NCI-H1417 (cell line): ENCODE data around the gene WDR70.
"Not testable (repeated sequence)": the region's sequence is repeated elsewhere in the genome, so short reads cannot be mapped to it uniquely, and the experiment has no call there.

ENCODE experiments used
- DNase-seq, 3 experiments: peaks; one replicate each; lab custom pipeline; 2025; lab: John Stamatoyannopoulos, UW

Gene WDR70

GRCh38 chr5:37640088-37640487 is 261.0 kb downstream of the WDR70 start:
- no peak for DNase-seq

GRCh38 chr5:37641933-37642332 is 262.8 kb downstream of the WDR70 start:
- DNase-seq = no peak

- no peak for DNase-seq
Measured at GRCh38 chr5:37645707-37646106, 266.6 kb downstream of the WDR70 start.

GRCh38 chr5:37654566-37654965 is 275.4 kb downstream of the WDR70 start:
- not testable (repeated sequence) for DNase-seq

GRCh38 chr5:37657046-37657445 is 277.9 kb downstream of the WDR70 start:
- no peak for DNase-seq

GRCh38 chr5:37658440-37658839 is 279.3 kb downstream of the WDR70 start:
- no peak for DNase-seq

GRCh38 chr5:37660319-37660718 is 281.2 kb downstream of the WDR70 start:
- DNase-seq = no peak

- DNase-seq = no peak
Measured at GRCh38 chr5:37661227-37661920, 282.3 kb downstream of the WDR70 start.

- DNase-seq = no peak
Measured at GRCh38 chr5:37661951-37662350, 282.8 kb downstream of the WDR70 start.

- no peak for DNase-seq
Measured at GRCh38 chr5:37662362-37662761, 283.2 kb downstream of the WDR70 start.

GRCh38 chr5:37662789-37663485 is 283.8 kb downstream of the WDR70 start:
- no peak for DNase-seq

- no peak for DNase-seq
Measured at GRCh38 chr5:37663538-37663937, 284.4 kb downstream of the WDR70 start.

GRCh38 chr5:37664551-37664950 is 285.4 kb downstream of the WDR70 start:
- no peak for DNase-seq

GRCh38 chr5:37665272-37665671 is 286.2 kb downstream of the WDR70 start:
- no peak for DNase-seq

- peak in 2 of 3 experiments; percentile 36 to 54 for DNase-seq
Measured at GRCh38 chr5:37665889-37666288, 286.8 kb downstream of the WDR70 start.

- DNase-seq = no peak
Measured at GRCh38 chr5:37667430-37667829, 288.3 kb downstream of the WDR70 start.

- no peak for DNase-seq
Measured at GRCh38 chr5:37667846-37668245, 288.7 kb downstream of the WDR70 start.

GRCh38 chr5:37668524-37669047 is 289.5 kb downstream of the WDR70 start:
- DNase-seq = peak; percentile 40 to 81 (median 77)

GRCh38 chr5:37672118-37672588 is 293.0 kb downstream of the WDR70 start:
- DNase-seq = not testable (repeated sequence)

- DNase-seq = not testable (repeated sequence)
Measured at GRCh38 chr5:37674361-37674760, 295.2 kb downstream of the WDR70 start.

GRCh38 chr5:37679326-37679725 is 300.2 kb downstream of the WDR70 start:
- not testable (repeated sequence) for DNase-seq

GRCh38 chr5:37679903-37680302 is 300.8 kb downstream of the WDR70 start:
- not testable (repeated sequence) for DNase-seq

- no peak for DNase-seq
Measured at GRCh38 chr5:37683072-37683471, 304.0 kb downstream of the WDR70 start.
